HEK293T (cell line): ENCODE data around the gene ZBTB25.

ENCODE experiments used
- ARNT ChIP-seq: fragments of 450-650 bp; IDR thresholded peaks from 2 replicates; pipeline ENCODE4 v1.6.1; 2017; ENCODE audit warnings: mild to moderate bottlenecking
- BHLHE40 ChIP-seq: fragments of 450-650 bp; IDR thresholded peaks from 2 replicates; pipeline ENCODE4 v1.6.1; 2016; ENCODE audit warnings: mild to moderate bottlenecking, moderate library complexity, borderline replicate concordance
- CTBP1 ChIP-seq: fragments of 450-650 bp; IDR thresholded peaks from 2 replicates; pipeline ENCODE4 v1.6.1; 2016; ENCODE audit warnings: borderline replicate concordance
- ELF4 ChIP-seq: fragments of 450-650 bp; IDR thresholded peaks from 2 replicates; pipeline ENCODE4 v1.6.1; 2017; ENCODE audit warnings: antibody characterized with exemption
- FOXA1 ChIP-seq: fragments of 450-650 bp; IDR thresholded peaks from 2 replicates; pipeline ENCODE4 v1.6.1; 2016; ENCODE audit warnings: mild to moderate bottlenecking
- FOXM1 ChIP-seq: fragments of 450-650 bp; IDR thresholded peaks from 2 replicates; pipeline ENCODE4 v1.6.1; 2017; ENCODE audit warnings: mild to moderate bottlenecking, borderline replicate concordance
- HDGF ChIP-seq: fragments of 450-650 bp; IDR thresholded peaks from 2 replicates; pipeline ENCODE4 v1.6.1; 2017; ENCODE audit warnings: antibody characterized with exemption, borderline replicate concordance
- L3MBTL2 ChIP-seq: fragments of 450-650 bp; conservative IDR thresholded peaks from 2 replicates; pipeline ENCODE4 v1.6.1; 2016; ENCODE audit warnings: mild to moderate bottlenecking
- NFRKB ChIP-seq: fragments of 450-650 bp; IDR thresholded peaks from 2 replicates; pipeline ENCODE4 v1.6.1; 2016; ENCODE audit warnings: mild to moderate bottlenecking, moderate library complexity
- SP1 ChIP-seq: fragments of 450-650 bp; IDR thresholded peaks from 2 replicates; pipeline ENCODE4 v1.6.1; 2017
- SUZ12 ChIP-seq: fragments of 450-650 bp; IDR thresholded peaks from 2 replicates; pipeline ENCODE4 v1.6.1; 2016; ENCODE audit warnings: mild to moderate bottlenecking
- TARDBP ChIP-seq: fragments of 450-650 bp; IDR thresholded peaks from 2 replicates; pipeline ENCODE4 v1.6.1; 2016
- TF ChIP-seq, protein P1 (sequence below): fragments of 450-650 bp; IDR thresholded peaks from 2 replicates; pipeline ENCODE4 v1.6.1; 2016

DNA sequence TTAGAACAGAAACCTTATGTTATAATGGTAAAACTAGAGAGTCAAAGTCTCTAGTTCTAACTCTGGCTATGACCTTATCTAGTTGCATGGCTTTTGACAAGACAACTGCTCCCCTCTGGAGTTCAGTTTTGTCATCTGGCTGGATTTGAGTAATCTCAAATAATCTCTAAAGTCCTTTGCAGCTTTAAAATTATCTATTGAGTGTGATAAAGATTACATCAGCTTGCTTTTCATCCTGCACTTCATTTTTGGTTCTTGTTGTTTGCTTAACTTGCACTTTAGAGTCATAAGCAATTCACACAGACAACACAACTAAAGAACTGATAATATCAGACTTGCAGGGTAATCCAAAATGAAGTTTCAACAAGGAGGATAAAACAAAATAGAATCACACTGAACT is 36.1 kb downstream of the ZBTB25 start:
- TF ChIP-seq SUZ12 (no peak), SP1 (no peak), CTBP1 (no peak), BHLHE40 (no peak), FOXM1 (no peak), TARDBP (no peak), L3MBTL2 (no peak), NFRKB (no peak), ARNT (no peak), FOXA1 (no peak), ELF4 (no peak), HDGF (no peak)
- TF ChIP-seq, protein P1, sequence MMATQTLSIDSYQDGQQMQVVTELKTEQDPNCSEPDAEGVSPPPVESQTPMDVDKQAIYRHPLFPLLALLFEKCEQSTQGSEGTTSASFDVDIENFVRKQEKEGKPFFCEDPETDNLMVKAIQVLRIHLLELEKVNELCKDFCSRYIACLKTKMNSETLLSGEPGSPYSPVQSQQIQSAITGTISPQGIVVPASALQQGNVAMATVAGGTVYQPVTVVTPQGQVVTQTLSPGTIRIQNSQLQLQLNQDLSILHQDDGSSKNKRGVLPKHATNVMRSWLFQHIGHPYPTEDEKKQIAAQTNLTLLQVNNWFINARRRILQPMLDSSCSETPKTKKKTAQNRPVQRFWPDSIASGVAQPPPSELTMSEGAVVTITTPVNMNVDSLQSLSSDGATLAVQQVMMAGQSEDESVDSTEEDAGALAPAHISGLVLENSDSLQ: no peak
